WI38 (cell line): ENCODE results near the gene FOXP4.

ENCODE experiments used
- H3K4me3 ChIP-seq: 2 replicates; pipeline ENCODE4 v1.5.1; 2011; ENCODE audit warnings: low read depth, mild to moderate bottlenecking, control low read depth, low read length
- TF ChIP-seq, protein P1 (sequence below): IDR thresholded peaks from 2 replicates; pipeline ENCODE4 v1.5.1; 2012; ENCODE audit warnings: low read depth, mild to moderate bottlenecking, control low read depth, low read length

The FOXP4 gene

DNA sequence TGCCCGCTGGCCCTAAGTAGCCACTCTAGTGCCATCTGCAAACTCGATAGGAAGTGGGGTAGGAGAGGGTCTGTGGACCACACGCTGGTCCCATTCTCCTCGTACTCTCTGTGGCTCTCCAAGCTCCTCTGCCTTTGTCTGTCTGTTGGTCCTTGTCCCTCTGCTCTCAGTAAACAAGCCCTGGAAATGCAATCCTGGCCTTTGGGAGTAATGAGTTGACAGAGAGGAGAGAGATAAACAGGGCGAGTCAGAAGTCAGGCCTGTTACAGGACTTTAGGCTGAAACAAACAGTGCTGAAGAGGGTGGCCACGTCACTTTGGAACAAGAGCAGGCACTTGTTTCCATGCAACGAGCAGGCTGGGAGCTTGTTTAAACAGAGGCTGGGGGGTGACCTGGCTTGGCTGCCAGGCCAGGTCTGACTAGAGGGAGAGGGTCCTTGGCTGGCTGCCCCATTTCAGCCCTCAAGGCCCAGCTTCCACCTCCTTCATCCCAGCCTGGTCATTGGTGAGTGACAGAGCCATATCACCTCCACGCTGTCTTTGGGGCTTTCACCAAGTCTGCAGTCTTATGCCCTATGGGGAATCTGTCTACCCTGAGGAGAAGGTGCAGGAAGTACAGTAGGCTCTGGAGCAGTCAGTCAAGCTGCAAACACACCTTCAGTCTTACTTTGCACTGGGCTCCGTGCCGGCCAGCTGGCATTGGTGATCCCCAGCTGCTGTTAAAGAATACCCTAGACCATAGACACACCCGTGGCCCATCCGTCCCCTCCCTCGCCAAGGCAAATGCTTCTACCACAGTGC lies 22.6 kb downstream of the FOXP4 start:
- TF ChIP-seq, protein P1, sequence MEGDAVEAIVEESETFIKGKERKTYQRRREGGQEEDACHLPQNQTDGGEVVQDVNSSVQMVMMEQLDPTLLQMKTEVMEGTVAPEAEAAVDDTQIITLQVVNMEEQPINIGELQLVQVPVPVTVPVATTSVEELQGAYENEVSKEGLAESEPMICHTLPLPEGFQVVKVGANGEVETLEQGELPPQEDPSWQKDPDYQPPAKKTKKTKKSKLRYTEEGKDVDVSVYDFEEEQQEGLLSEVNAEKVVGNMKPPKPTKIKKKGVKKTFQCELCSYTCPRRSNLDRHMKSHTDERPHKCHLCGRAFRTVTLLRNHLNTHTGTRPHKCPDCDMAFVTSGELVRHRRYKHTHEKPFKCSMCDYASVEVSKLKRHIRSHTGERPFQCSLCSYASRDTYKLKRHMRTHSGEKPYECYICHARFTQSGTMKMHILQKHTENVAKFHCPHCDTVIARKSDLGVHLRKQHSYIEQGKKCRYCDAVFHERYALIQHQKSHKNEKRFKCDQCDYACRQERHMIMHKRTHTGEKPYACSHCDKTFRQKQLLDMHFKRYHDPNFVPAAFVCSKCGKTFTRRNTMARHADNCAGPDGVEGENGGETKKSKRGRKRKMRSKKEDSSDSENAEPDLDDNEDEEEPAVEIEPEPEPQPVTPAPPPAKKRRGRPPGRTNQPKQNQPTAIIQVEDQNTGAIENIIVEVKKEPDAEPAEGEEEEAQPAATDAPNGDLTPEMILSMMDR, result no peak
- H3K4me3 ChIP-seq, result no peak overlapping the region

DNA sequence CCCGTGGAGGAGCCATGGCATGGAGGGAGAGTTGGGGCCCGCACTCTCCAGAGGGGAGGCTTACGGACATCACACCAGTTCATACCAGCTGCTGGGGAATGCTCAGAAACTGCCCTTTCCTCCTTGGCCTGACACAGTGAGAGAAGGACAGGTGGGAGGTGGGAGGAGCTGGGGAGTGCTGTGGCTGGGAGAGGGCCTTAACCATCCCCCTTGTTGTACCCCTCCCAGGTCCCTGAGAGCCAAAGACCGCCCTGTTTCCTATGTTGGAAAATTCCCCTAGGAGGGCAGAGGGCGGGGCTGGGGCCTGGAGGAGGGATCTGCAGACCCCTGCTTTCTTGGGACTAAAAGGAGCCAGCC lies 24.1 kb downstream of the FOXP4 start:
- no peak overlapping the region for H3K4me3 ChIP-seq
- TF ChIP-seq, protein P1, result no peak

DNA sequence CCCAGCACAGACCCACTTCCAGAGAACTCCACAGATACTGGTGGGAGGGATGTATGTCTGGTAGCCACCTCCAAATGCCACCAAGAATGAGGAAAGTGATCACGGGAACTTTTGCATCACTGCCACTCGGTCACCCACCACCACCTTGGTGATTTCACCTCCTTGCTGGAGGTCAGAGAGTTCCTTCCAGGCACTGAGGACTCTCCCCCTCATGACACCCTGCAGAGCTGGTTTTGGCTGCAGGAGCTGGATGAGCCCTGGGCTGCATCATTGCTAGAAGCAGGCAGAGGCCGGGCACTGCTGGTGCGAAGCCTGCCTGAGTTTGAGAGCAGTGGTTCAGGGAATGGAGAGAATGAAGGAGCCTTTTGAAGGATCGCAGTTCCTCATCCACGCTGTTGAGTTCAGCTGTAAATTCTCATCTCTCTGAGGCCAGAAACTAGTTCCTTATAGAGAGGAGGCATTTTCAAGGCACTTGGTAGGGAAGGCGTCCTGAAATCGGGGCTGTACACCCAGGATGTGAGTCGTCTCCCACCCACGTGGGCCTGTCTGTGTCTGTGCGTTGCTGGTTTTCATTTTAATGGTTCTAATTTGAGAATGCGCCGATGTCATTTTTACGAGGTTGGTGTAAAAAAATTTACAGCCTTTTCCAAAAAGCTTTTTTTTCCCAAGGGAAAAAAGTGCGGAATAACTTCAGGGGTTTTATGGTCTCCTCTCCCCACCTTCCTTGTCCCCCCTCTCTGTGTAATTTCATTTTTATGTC lies 25.0 kb downstream of the FOXP4 start:
- TF ChIP-seq, protein P1, result no peak
- H3K4me3 ChIP-seq, result no peak overlapping the region

DNA sequence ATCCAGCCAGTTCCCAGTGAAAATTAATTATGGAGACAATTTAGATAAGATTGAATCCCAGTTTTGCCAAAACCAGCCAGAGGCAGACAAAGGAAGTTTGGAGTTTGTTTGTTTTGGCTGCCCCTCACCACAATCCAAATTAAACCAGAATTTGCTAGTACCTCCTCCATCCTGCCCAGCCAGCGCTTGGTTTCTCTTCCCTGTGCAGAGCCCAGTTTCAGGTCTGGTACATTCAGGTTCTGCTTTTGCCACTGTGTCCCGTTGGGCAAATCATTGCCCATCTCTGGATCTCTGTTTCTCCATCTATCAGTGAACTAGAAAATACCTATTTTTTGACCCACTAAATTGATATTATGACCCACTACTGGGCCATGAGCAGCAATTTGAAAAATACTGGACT lies 26.4 kb downstream of the FOXP4 start:
- H3K4me3 ChIP-seq, result no peak overlapping the region
- TF ChIP-seq, protein P1, result no peak

DNA sequence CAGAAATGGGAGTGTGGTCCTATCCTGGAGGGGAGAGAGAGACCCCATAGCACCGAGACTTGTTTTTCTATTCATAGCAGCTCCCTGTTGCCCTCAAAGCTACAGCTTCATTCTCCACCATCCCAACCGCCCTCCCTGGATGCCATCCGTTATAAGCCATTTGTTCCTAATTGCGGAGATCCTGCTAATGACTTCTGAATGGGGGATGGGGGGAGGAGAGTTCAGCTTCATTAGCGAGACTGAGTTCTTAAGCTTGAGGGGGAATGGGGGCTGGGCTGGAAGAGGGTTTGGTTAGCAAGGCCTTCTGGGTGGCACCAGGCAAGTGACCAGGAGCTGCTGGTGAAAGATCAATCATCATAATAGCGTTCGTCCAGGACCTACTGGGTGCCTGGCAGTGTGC lies 27.1 kb downstream of the FOXP4 start:
- no peak overlapping the region for H3K4me3 ChIP-seq
- TF ChIP-seq, protein P1, result no peak

DNA sequence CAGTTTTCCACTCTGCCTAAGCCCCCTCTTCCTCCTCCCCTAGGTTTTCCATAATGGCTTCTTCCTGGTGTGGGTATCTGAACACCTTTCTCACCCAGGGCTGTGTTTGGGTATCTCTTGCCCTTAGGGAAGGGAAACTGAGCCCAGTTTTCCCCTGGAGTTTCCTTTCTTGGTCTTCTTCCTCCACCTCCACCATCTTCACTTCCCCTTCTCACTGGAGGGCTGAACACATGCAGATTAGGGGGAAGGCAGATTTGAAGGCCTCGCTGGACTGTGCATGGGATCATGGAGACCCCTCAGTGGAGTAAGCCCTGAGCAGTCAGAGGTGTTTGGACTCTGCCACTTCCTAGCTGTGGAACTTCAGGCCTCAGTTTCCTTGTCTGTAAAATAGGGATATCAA lies 27.8 kb downstream of the FOXP4 start:
- no peak overlapping the region for H3K4me3 ChIP-seq
- TF ChIP-seq, protein P1, result no peak

DNA sequence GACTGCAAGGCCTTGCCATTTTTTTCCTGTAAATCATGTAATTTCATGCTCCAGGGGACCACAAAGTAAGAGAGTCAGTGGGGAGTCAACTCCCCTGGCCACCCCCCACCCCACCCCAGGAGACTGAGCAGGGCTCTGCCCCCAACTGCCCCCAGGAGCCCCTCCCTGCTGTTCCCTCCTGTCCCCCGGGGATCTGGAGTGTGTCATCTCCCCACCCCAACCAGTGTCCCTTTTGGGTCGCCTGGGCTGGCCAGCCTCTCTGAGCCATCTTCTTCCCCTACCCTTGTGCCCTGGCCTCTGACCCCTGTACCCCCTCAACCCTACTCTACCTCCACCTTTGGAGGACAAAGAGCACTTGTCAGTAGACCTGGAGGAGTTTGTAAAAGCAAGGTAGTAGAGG lies 29.4 kb downstream of the FOXP4 start:
- TF ChIP-seq, protein P1, result no peak
- no peak overlapping the region for H3K4me3 ChIP-seq
